HG02852 (cell line): Measurements from ENCODE around the gene UQCR11.

Experiments used
- ATAC-seq: cut with Tn5 transposase; IDR thresholded peaks from one replicate; pipeline ENCODE4 v1.9.1; 2021; ENCODE audit warnings: mild to moderate bottlenecking, moderate library complexity; ENCODE audit not compliant: unreplicated experiment

UQCR11 gene

DNA sequence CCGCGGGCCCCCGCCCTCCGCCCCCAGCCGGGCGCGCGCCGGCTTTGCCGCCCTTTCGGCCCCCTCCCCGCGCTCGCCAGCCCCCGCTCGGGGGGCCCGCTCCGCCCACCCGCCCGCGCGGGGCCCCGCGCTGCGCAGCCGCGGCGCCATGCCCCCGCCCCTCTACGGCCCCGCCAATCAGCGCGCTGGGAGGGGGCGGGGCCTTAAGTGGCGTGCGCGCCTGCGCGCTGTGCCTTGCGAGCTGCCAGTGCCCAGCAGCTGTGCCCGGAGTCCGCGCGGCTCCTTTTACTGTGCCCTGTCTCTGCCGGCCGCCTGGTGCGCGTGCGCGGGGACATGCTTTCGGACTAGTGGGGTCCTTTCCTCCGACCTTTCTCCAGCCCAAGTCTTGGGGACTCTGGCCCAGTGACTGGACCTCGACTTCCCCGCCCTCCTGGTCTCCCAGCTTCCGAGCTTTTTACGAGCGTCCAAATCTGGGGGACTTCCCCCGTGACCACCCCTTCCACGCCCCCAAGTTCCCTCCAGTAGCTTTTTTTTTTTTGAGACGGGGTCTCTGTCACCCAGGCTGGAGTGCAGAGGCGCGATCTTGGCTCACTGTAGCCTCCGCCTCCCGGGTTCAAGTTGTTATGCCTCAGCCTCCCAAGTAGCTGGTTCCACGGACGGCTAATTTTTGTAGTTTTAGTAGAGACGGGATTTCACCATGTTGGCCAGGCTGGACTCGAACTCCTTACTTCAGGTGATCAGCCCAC lies 12.3 kb downstream of the UQCR11 start, which contains the start of gene MBD3:
MBD3 (minus strand) TSS at position 111 of the 746 bp plus-strand sequence. CDS start 234 bp downstream, outside the sequence.
- peak; percentile 52 for ATAC-seq

DNA sequence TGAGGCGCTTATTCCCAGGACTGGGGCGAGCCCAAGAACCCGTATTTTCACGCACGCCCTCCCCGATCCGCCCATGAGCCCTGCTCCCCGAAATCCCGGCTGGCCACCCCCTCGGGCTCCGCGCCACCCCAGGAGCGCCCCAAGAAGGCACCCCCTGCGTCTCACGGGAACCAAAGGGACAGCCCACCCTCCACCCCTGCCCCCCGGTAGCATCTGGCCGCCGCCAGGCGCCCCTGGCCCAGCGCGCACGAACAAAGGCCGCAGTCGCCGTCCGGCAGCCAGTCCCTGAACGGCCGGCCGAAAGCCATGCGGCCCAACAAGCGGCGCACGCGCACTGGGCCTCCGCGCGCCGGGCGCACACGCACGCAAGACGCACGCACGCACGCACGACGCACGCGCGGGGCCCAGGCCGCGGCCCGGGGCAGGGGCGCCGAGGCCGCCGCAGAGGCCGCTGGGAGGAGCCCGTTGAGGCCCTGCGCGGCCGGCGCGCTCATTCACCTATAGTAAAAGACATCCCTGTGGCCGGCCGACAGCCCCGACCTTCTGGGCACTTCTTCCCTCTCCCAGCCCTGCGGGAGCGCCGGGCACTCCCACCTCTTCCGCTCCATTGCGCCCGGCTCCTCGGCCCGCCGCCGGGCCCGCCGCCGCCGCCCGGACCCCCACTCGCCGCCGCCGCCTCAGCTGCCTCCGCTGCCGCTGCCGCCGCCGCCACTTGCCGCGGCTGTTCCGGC lies 13.1 kb downstream of the UQCR11 start:
- peak; percentile 72 for ATAC-seq

DNA sequence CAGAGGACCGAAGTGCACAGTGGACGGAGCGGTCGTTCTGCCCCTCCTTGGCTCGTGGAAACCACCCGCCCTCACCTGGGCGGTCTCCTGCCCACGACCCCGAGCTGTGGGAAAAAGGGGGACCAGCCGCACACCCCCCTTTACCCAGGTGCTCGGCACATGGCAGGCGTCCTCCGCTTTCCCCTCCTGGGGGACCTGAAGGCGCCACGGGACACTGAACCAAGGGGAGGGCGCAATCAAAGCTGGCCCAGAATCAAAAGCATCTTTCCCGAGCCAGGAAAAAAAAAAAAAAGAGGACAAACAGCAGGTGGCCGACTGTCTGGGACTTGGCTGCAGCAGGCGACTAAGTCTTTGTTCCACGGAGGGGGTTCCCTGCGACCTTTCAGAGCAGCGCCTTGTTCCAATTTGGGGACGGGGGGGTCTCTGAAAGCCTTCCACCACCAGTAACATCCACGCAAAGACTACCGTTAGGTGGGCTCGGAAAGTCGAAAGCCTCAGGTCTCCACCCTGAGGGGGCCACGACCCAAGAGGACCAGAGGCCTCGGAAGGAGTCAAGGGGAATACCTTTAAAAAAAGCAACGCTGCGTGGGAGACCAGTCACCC lies 13.7 kb downstream of the UQCR11 start:
- ATAC-seq, result no peak

DNA sequence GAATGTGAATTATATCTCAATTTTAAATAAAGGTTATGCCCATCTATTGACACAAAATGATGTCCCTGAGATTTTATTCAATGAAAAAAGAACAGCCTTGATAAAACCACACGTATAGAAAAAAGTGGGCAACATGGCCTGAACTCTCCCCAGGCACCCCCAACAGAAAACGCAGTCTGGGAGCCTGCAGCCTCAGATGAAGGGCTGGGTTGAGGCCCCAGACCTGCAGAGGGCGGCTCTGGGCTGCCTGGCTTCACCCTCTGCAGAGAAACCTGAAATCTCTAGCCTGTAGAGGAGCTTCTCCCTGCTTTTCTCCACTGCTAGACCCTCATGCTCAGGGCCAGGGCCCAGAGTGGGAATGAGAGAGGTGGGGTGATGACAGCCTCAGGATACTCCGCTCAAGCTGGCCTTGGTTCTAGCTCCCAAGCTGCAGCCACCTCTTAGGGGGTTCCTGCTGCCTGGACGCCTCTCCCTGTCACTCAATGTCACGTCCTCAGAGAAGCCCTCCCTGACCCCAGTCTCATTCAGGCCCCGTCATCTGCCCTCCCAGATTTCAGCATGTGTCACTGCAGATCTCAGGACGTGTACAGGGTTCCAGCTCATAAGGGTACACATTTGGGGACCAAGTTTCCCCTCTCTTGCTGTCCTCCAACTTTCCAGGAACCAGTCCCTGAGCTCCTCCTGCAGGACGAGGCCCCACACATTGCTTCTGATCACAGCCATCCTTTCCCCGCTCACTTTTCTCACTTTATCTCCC lies 14.4 kb downstream of the UQCR11 start:
- no peak for ATAC-seq

DNA sequence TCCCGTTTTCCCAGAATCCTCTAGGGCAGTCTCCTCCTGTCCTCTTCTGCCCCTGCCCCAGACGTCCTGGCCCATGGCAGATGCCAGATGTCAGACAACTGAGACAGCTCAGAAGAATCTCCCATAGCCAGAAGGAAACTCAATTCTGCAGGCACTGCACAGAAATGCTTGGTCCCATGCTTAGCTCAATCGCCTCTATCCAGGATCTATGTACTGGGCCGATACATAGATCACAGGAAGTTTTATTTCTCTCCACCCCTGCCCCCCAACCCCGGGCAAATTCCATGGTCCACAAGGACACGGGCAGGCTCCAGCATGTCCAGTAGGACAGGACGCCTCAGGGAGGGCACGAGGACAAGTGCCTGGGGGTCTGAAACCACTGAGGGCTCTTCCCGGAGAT lies 17.4 kb downstream of the UQCR11 start:
- no peak for ATAC-seq

DNA sequence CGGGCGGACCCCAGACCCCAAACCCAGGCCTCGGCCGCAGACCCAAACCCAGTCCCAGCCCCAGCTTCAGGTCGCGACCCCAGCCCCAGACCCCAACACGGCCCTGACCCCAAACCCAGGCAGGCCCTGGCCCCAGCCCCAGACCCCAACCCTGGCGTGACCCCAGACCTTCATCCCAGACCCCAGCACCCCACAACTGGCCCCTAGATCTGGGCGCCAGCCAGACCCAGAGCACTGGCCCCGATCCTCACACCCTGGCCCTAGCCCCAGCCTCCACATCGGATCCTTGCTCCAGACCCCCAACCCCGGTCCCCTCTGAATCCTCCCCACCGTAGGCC lies 20.1 kb downstream of the UQCR11 start:
- no peak for ATAC-seq

DNA sequence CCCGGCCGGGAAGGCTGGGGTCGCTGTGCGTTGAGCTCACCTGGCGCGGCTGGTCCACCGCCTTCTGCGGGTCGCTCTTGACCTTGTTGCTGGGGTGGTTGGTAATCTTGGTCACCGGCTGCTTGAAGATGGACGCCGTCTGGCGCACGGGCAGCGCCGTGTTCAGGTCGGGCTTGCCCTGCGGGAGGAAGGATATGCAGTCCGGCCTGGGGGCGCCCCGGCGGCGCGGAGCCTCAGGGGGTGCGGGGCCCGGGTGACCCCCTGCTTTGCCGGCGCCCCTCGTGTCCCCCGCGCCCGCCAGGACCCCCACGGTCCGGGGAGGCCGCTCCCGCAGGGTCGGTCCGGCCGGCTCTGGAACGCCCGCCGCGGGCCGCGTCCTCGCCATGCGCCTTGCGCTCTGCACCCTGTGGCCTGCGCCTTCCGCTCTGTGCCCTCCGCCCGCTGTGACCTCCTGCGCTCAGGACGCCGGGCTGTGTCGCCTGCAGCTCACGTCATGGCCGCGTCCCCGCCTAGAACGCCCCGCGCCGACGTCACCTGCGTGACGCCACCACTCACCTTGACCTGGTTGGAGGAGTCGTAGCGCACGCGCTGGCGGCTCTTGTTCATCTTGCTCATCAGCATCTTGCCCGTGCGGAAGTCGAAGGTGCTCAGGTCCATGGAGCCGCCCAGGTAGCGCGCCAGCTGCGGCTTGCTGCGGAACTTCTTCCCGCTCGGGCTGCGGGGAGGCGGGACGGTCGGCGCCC lies 20.6 kb downstream of the UQCR11 start:
- no peak for ATAC-seq

DNA sequence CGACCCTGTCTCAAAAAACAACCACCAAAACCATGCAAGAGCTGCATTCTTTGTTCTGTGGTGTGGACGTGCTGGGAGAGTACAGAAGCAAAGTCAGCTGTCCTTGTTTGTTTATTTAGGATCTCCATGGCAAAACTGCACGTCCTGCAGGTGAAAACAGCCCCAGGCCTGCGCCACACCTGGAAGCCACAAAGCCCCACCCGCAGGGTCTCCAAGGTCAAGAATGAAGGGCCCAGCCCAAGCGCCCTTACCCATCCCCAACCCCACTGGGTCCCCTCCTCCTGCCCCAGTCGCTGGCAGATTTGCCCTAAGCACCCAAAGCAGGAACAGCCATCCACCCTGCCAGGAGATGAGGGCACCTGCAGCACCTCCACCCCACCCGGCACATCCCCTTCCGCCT lies 23.1 kb downstream of the UQCR11 start:
- no peak for ATAC-seq

DNA sequence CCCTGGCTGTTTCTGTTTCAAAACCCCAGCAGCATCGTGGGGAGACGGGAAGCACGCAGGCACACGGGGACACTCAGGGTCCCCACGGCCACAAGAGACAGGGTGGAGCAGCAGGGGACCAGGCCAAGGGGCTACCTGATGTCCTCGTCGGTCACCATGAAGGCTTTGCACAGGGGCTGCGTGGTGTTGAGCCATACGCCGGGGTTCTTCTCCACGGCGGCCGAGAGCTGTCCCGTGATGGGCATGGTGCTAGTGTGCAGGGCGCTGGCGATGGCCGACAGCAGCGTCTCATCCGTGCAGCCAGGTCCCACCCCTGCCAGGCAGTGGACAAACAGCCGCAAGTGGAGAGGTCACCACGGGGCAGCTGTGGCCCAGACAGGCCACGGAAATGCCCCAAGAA lies 24.3 kb downstream of the UQCR11 start:
- ATAC-seq, result no peak

DNA sequence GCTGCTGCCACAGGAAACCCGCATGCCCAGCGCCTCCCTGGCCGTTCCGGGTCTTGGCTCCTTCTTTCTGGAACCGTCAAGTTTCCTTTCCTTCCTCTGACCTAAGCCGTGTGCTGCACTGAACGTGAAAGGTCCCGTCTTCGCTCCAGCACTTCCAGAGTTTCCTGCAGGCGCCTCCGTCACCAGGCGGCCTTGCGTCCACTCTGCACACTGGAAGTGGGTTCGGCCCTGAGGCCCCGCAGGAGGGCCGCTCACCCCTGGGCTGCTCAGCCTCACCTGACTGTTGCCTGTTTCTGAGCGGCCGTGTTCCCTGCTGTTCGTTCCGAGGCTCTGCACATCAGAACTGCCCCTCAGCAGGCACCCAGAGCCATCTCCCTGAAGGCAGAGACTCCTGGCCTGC lies 24.9 kb downstream of the UQCR11 start:
- ATAC-seq, result no peak

DNA sequence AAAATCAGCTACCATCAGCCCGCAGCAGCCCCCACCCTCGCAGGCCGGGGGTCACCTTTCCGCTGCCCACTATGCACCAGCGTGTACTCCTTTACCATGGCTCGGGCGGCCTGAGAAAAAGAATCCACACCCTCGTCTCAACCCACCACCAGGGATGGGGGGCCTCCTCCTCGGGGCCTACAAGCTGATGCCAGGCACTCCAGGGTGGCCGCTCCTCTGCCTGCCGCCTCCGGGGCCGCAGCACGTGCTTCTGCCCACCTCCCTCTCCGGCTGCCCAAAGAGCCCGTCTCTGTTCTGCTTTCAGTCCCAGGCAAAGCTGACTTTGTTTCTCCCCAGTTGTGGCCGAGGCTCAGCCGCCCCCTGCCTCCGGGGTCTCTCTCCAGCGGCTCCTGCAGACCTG lies 26.0 kb downstream of the UQCR11 start:
- no peak for ATAC-seq

DNA sequence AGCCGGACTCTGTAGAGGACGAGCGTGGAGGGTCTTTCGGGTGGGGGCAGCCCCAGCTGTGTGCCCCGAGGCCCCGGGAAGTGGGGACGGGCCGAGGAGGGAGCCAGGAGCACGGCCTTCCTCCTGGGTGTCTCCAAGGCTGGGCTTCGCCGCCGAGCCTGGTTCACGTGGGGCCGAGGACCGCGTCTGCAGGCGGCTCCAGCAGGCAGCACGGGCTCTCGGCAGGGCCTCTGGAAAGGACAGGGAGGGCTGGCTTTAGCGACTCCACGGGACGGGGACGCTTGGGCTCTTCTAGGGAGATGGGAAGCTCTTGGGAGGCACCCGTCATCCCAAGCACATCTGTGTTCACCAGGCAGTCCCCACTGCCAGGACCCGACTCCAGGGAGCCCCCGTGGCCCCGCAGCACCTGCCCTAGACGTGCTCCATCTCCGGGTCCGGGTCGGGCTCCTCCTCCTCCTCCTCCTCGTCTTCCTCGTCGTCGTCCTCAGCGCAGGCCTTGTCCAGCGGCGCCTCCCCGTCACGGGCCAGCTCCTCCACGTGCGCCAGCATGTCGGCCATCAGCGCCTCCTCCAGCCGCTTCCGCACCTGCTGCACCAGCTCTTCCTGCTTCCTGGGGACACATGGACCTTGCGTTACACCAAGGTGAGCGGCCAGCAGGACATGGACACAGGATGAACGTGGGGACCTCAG lies 27.2 kb downstream of the UQCR11 start:
- no peak for ATAC-seq

DNA sequence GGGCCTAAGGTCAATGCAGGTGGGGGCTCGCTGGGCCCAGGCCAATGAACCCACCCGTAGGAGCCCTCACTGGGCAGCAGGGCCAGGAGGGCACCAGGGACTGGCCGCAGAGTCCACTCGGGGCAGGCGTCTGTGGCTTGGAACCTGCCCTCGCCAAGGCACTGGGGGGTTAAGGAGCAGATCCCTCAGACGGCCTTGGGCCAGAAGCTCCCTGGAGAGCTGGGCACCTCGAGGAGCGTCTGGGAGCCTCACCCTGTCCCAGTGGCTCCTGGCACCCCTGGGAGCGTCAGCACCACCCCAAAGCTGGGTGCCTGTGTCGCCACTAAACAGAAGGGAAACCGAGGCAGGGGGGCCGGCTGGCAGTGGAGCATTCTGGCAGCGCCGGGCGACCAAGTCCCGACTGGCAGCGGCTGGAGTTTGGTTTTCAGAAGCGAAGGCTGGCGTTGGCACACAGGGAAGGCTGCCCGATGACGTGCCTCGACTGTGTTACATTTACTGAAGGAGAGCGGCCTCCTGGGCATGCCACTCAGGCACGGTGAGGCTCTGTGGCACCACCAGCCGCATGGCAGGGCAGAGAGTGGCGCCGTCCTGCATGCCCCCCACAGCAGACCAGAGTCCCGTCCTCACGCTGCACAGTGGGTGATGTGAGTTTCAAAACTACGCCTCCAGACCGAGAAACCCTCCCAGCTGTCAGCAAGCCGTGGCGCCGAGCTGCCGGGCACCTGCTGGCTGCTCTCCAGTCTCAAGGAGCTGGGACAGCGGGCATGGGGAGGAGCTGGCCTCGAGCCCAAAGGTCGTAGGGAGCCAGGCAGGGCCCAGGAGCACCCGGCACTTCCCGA lies 28.0 kb downstream of the UQCR11 start:
- no peak for ATAC-seq

DNA sequence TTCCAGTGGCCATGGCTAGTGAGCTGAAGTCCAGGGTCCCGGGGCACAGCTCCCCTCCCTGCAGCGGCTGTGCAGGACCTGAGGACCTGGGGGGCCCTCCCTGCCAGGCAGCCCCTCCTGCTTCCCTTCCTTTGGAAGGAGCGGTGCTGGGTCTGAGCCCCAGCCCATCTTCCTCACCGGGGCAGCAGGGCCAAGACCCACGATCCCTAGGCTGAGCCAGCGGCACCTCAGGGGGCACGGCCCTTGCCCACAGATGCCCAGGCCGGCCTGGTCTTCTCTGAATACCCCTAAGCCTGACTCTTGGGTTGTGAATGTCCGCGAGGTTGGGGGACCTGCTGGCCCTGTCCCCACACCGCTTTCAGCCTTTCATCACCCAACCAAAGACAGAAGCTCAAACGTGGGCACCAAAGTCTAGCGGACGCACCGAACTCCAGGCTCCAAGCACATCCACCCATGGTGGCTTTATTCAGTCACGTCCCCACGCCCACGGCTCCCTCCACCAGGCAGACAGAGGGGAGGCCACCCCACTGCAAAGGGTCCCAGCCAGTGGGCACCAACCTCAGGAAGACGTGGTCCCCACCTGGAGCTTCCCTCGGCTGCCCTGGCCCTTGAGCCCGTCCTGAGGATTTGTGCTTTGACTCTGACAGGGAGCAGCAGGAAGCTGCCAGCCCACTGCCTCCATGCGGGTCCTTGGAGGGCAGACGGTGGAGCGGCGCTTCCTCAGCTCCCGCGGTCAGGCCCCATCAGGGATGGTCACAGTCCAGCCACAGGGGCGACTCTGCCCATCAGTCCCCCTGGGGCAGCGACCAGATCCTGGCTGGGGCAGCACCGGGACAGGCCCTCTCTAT lies 28.8 kb downstream of the UQCR11 start:
- ATAC-seq, result no peak

DNA sequence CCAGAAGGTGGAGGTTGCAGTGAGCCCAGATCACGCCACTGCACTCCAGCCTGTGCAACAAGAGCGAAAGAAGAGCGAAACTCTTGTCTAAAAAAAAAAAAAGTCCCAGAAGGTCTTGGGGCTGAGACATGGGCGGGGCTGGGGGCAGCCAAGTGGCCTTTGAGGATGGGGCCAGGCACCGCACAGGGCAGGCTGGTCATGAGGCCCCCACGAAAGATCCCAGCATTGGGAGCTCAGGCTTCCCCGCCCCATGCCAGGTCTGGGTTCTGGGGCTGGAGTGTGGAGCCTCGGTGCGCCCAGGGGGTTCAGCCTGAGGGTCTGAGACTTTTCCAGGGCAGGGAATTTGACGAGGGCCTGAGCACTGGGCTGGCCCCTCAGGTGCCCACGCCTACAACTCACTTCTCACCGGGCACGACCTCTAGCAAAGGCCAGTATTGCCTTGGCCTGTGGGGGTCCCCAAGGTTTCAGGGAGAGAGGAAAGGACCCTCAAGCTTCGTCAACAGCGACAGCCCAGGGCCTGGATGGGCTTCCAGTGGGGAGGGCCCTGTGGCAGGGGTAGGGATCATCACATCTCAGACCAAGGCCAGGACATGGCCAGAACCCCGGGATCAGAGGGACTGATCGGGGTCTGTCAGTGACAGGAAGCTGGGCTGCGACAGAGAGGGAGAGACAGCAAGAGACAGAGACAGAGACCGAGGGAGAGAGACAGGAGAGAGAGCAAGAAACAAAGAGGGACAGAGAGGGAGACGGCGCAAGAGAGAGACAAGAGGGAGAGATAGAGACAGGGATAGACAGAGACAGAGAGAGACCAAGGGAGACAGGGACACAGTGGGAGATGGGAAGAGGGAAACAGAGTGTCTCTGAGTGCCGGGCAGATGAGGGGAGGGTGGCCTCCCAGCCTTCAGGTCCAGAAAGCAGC lies 29.7 kb downstream of the UQCR11 start:
- no peak for ATAC-seq

DNA sequence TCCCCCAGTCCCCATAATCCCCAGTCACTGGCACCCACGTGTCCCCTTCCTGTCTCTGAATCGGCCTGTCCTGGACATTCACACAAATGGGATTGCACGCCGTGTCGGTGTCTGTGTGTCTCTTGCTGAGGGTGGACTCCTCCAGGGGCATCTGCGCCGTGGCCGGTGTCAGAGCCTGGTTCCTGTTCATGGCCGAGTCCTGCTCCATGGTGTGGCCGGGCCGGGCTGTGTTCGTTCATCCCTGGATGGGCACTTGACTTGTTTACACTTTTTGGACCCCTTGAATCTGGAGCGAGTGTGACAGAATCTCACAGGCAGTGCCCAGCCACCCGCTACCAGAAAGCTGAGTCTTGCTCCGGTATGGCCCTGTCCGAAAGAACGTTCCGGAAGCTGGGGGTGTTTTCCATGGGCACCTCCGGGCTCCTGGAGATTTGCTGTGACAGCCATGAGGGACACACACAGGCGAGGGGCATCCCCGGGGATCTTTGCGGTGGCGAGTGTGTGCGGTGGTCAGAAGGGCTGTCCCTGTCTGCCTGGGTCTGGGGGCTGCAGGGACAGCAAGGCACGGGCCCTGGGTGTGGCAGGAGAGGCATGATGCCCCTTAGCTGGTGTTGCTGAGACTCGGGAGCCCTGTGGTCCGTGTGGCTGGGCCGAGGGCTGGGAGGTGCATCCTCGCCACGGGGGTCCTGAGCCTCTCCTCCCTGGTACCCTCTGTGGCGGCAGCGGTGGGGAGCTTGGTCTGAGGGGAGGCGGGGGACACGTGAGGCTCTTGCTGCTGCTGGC lies 30.7 kb downstream of the UQCR11 start:
- ATAC-seq, result no peak
